HCT116 (cell line): Measurements from ENCODE around the gene KIAA1614. TPM values are rescaled to one million over a fixed set of nuclear protein-coding genes. Genes with fewer than 3 reads are reported as not detected.

Experiments used
- ATAC-seq: fragments of 200-7000 bp; cut with Tn5 transposase; 2 replicates; pipeline ENCODE4 v1.9.1; 2020; ENCODE audit warnings: mild to moderate bottlenecking, moderate library complexity
- BruUV-seq: library from RNA; stranded (reverse); fragments of 400-500 nt; replicated peaks from 2 replicates; lab custom pipeline; 2021; lab: Mats Ljungman, UMichigan
- CTCF ChIA-PET: fragments of 300-600 bp; sonication (Branson Sonifier 250); formaldehyde crosslinking; loops from one replicate; lab custom pipeline; 2021; ENCODE audit warnings: antibody characterized with exemption; lab: Charles Lee
- POLR2A ChIA-PET: fragments of 300-600, 350-600 bp; sonication (Branson Sonifier 250); formaldehyde crosslinking; loops from one replicate; lab custom pipeline; 2021; ENCODE audit warnings: antibody characterized with exemption; lab: Charles Lee
- RAD21 ChIA-PET, 2 experiments: fragments of 300-600 bp; sonication (Branson Sonifier 250); formaldehyde crosslinking; loops; one replicate each; lab custom pipeline; 2023; ENCODE audit warnings: low total read pairs in 2 of 2; ENCODE audit not compliant: uncharacterized antibody in 2 of 2, unreplicated experiment in 2 of 2, low non-redundant PET in 1 of 2; lab: Charles Lee
- DNase-seq: peaks from one replicate; pipeline ENCODE4 v3.0.0-alpha.2; 2010; ENCODE audit warnings: low read depth, low spot score
- H2AFZ ChIP-seq: fragments of 200-600 bp; shearing (Covaris generic), sonication (generic); 2 replicates; pipeline ENCODE4 v1.6.1; 2017; ENCODE audit warnings: low read depth, mixed run types, mixed read lengths, antibody characterized with exemption, low read length; ENCODE audit not compliant: poor library complexity, severe bottlenecking
- H3K27ac ChIP-seq: 2 replicates; pipeline ENCODE4 v1.5.1; 2012; ENCODE audit warnings: low read depth, low read length
- H3K27me3 ChIP-seq: fragments of 200-600 bp; sonication (generic); 2 replicates; pipeline ENCODE4 v1.6.1; 2016; ENCODE audit warnings: mixed run types, low read length, mixed read lengths; ENCODE audit not compliant: insufficient read depth
- H3K36me3 ChIP-seq, 2 experiments: fragments of 200-500 bp in 1 of 2; fragments of 200-600 bp in 1 of 2; sonication (Bioruptor generic) in 1 of 2; sonication (generic) in 1 of 2; 2 replicates each; pipeline versions ENCODE4 v1.5.1 to v1.6.1; 2014 to 2016; ENCODE audit warnings: low read length in 2 of 2, inconsistent platforms in 1 of 2, mixed read lengths in 1 of 2, mixed run types in 1 of 2; ENCODE audit not compliant: insufficient read depth in 2 of 2, control insufficient read depth in 1 of 2
- H3K4me1 ChIP-seq, 2 experiments: fragments of 200-600 bp in 1 of 2; sonication (generic) in 1 of 2; 2 replicates each; pipeline versions ENCODE4 v1.5.1 to v1.6.1; 2012 to 2017; ENCODE audit warnings: low read length in 2 of 2, inconsistent platforms in 1 of 2, mild to moderate bottlenecking in 1 of 2, mixed read lengths in 1 of 2, mixed run types in 1 of 2, moderate library complexity in 1 of 2; ENCODE audit not compliant: insufficient read depth in 2 of 2, control insufficient read depth in 1 of 2
- H3K4me2 ChIP-seq: fragments of 200-600 bp; sonication (generic); 2 replicates; pipeline ENCODE4 v1.6.1; 2017; ENCODE audit warnings: mixed run types, low read length, mixed read lengths
- H3K4me3 ChIP-seq, 2 experiments: fragments of 200-600 bp in 1 of 2; sonication (generic) in 1 of 2; replicated peaks in 1 of 2; 2 replicates each; pipeline ENCODE4 v1.5.1; 2011 to 2016; ENCODE audit warnings: low read length in 2 of 2, control low read depth in 1 of 2, low read depth in 1 of 2, mild to moderate bottlenecking in 1 of 2, mixed read lengths in 1 of 2, mixed run types in 1 of 2
- H3K79me2 ChIP-seq: fragments of 200-600 bp; sonication (generic); 2 replicates; pipeline ENCODE4 v1.6.1; 2017; ENCODE audit warnings: mild to moderate bottlenecking, mixed run types, low read length, moderate library complexity, mixed read lengths; ENCODE audit not compliant: insufficient read depth
- H3K9ac ChIP-seq: fragments of 200-600 bp; sonication (generic); 2 replicates; pipeline ENCODE4 v1.6.1; 2016; ENCODE audit warnings: low read length, mixed read lengths
- H3K9me2 ChIP-seq: fragments of 200-600 bp; sonication (generic), shearing (Covaris generic); 2 replicates; pipeline ENCODE4 v1.6.1; 2017; ENCODE audit warnings: mixed run types, mild to moderate bottlenecking, moderate library complexity; ENCODE audit not compliant: insufficient read depth
- H3K9me3 ChIP-seq, 2 experiments: fragments of 200-500 bp in 1 of 2; fragments of 200-600 bp in 1 of 2; sonication (Bioruptor generic) in 1 of 2; sonication (generic) in 1 of 2; 2 replicates each; pipeline ENCODE4 v1.6.1; 2014 to 2017; ENCODE audit warnings: low read length in 2 of 2, mixed read lengths in 2 of 2, inconsistent platforms in 1 of 2, low read depth in 1 of 2, mild to moderate bottlenecking in 1 of 2, mixed run types in 1 of 2, moderate library complexity in 1 of 2; ENCODE audit not compliant: control insufficient read depth in 1 of 2, insufficient read depth in 1 of 2
- H4K20me1 ChIP-seq: fragments of 200-600 bp; sonication (generic), shearing (Covaris generic); 2 replicates; pipeline ENCODE4 v1.6.1; 2017; ENCODE audit warnings: mixed run types, mild to moderate bottlenecking, moderate library complexity; ENCODE audit not compliant: insufficient read depth
- CEBPB ChIP-seq: IDR thresholded peaks from 2 replicates; pipeline ENCODE4 v1.6.1; 2012; ENCODE audit warnings: low read depth
- CTCF ChIP-seq, 3 experiments: fragments of 200-600 bp in 1 of 3; sonication (generic) in 1 of 3; IDR thresholded peaks in 2 of 3; conservative IDR thresholded peaks in 1 of 3; 2 replicates each; pipeline ENCODE4 v1.5.1; 2012 to 2017; ENCODE audit warnings: low read depth in 2 of 3, low read length in 2 of 3, antibody characterized with exemption in 1 of 3, borderline replicate concordance in 1 of 3, control low read depth in 1 of 3, mild to moderate bottlenecking in 1 of 3, mixed read lengths in 1 of 3, mixed run types in 1 of 3, moderate library complexity in 1 of 3; ENCODE audit not compliant: insufficient read depth in 1 of 3
- EGR1 ChIP-seq: IDR thresholded peaks from 2 replicates; pipeline ENCODE4 v1.6.1; 2012; ENCODE audit warnings: low read depth
- EZH2 ChIP-seq: fragments of 200-600 bp; sonication (generic); IDR thresholded peaks from 2 replicates; pipeline ENCODE4 v1.6.1; 2017; ENCODE audit warnings: antibody characterized with exemption, mixed run types
- EZH2phosphoT487 ChIP-seq: fragments of 200-600 bp; IDR thresholded peaks from 2 replicates; pipeline ENCODE4 v1.6.1; 2018; ENCODE audit warnings: antibody characterized with exemption, borderline replicate concordance
- FOSL1 ChIP-seq: IDR thresholded peaks from 2 replicates; pipeline ENCODE4 v1.6.1; 2012; ENCODE audit warnings: low read depth
- JUND ChIP-seq: IDR thresholded peaks from 2 replicates; pipeline ENCODE4 v1.6.1; 2012
- RAD21 ChIP-seq: IDR thresholded peaks from 2 replicates; pipeline ENCODE4 v1.6.1; 2012; ENCODE audit warnings: low read depth, mild to moderate bottlenecking
- SRF ChIP-seq: IDR thresholded peaks from 2 replicates; pipeline ENCODE4 v1.6.1; 2012; ENCODE audit warnings: low read depth
- TCF7L2 ChIP-seq: IDR thresholded peaks from 2 replicates; pipeline ENCODE4 v1.7.0; 2011; ENCODE audit warnings: borderline replicate concordance, inconsistent platforms; ENCODE audit not compliant: insufficient read depth, insufficient read length; ENCODE audit errors: extremely low read depth
- ZFX ChIP-seq: fragments of 450-650 bp; IDR thresholded peaks from 2 replicates; pipeline ENCODE4 v1.6.1; 2017
- ZNF274 ChIP-seq: fragments of 200-500 bp; sonication (Bioruptor generic); IDR thresholded peaks from 2 replicates; pipeline ENCODE4 v1.6.1; 2014; ENCODE audit warnings: mild to moderate bottlenecking, low read depth, low read length, inconsistent platforms
- intact Hi-C: fragments of 100-400 bp; cut with micrococcal nuclease; formaldehyde crosslinking; loops from 2 replicates; pipeline ENCODE4 v1.10.0; 2022
- total RNA-seq: library from RNA; stranded (reverse); gene quantifications from one replicate; pipeline ENCODE4 v1.2.1, GENCODE V29; 2021; ENCODE audit not compliant: unreplicated experiment
- TF ChIP-seq, protein P1 (sequence below): IDR thresholded peaks from 2 replicates; pipeline ENCODE4 v1.6.1; 2012
- TF ChIP-seq, protein P2 (sequence below): IDR thresholded peaks from 2 replicates; pipeline ENCODE4 v1.6.1; 2011; ENCODE audit warnings: mild to moderate bottlenecking, low read length, moderate library complexity; ENCODE audit not compliant: insufficient replicate concordance; ENCODE audit errors: extremely low read depth

Gene KIAA1614
- total RNA-seq, 1 experiment from 2014 or later, result 0.25 TPM

- CTCF ChIA-PET, result no interaction called here
- H3K9me2 ChIP-seq, result no peaks in the 10 kb centered on the region
- no peak overlapping the region for H3K9ac ChIP-seq
- POLR2A ChIA-PET, result no interaction called here
- no peak overlapping the region for H3K4me3 ChIP-seq
- no peaks in the 10 kb centered on the region for H3K79me2 ChIP-seq
- DNase-seq (no peak), ATAC-seq (no peak)
- BruUV-seq, result no TSS peak
- no peaks in the 10 kb centered on the region for H3K9me3 ChIP-seq
- RAD21 ChIA-PET, result no interaction called here
- no peaks in the 10 kb centered on the region for H3K36me3 ChIP-seq
- H3K27me3 ChIP-seq, result no peaks in the 10 kb centered on the region
- H3K4me2 ChIP-seq, result no peak overlapping the region
- H2AFZ ChIP-seq, result no peak overlapping the region
- H3K4me1 ChIP-seq, result no peaks in the 10 kb centered on the region
- TF ChIP-seq EZH2phosphoT487 (no peak), EZH2 (no peak), SRF (no peak), CTCF (IDR thresholded peaks at IDR 0.05 in 2 of 3, conservative IDR thresholded peaks at IDR 0.05 in 1 of 3; ENCODE audit: borderline replicate concordance in 1 of 3, insufficient read depth in 1 of 3, low read depth in 2 of 3, low read length in 2 of 3) (no peak), JUND (no peak), CEBPB (no peak), RAD21 (no peak), EGR1 (no peak), ZFX (no peak), TCF7L2 (no peak), ZNF274 (no peak), FOSL1 (no peak)
- TF ChIP-seq, protein P1, sequence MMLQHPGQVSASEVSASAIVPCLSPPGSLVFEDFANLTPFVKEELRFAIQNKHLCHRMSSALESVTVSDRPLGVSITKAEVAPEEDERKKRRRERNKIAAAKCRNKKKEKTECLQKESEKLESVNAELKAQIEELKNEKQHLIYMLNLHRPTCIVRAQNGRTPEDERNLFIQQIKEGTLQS, result no peak
- TF ChIP-seq, protein P2, sequence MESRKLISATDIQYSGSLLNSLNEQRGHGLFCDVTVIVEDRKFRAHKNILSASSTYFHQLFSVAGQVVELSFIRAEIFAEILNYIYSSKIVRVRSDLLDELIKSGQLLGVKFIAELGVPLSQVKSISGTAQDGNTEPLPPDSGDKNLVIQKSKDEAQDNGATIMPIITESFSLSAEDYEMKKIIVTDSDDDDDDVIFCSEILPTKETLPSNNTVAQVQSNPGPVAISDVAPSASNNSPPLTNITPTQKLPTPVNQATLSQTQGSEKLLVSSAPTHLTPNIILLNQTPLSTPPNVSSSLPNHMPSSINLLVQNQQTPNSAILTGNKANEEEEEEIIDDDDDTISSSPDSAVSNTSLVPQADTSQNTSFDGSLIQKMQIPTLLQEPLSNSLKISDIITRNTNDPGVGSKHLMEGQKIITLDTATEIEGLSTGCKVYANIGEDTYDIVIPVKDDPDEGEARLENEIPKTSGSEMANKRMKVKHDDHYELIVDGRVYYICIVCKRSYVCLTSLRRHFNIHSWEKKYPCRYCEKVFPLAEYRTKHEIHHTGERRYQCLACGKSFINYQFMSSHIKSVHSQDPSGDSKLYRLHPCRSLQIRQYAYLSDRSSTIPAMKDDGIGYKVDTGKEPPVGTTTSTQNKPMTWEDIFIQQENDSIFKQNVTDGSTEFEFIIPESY, result no peak
- H4K20me1 ChIP-seq, result no peaks in the 10 kb centered on the region
- H3K27ac ChIP-seq, result no peak overlapping the region
- intact Hi-C loops, result no loop called here
Measured at GRCh38 chr1:180909462-180909976, 3.2 kb upstream of the KIAA1614 start.
